Measurements from ENCODE around the gene MYOZ2.
"Not testable (repeated sequence)": the region's sequence is repeated elsewhere in the genome, so short reads cannot be mapped to it uniquely, and the experiment has no call there.

MYOZ2 gene

DNA sequence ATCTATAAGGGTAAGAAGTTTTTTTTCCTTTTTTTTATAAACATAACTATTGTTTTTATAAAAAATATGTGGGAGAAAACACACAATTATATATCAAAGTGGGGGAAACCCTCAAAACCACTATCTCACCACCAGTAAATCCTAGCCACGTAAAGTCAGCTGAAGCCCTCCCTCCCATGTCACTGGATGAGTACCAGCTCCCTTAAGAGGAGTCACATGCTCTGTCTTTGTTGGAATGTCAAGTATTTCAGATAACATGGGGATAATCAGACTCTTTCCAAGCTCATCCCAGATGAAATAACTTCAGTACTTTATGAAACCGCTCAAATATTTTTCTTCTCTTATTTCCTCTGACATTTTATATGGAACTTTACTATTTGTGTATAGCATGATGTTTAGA is 2.4 kb downstream of the MYOZ2 start:
- no peak for DNase-seq (ENCODE audit: low read depth)
- H3K4me3 ChIP-seq (ENCODE audit: low read depth, low read length): no peak overlapping the region
- TF ChIP-seq CTCF (IDR thresholded peaks at IDR 0.05; ENCODE audit: insufficient read depth, low read depth, low read length, missing control alignments): no peak

- TF ChIP-seq CTCF (IDR thresholded peaks at IDR 0.05; ENCODE audit: insufficient read depth, low read depth, low read length, missing control alignments): no peak
- H3K4me3 ChIP-seq (ENCODE audit: low read depth, low read length): no peak overlapping the region
- no peak for DNase-seq (ENCODE audit: low read depth)
Measured at GRCh38 chr4:119139311-119139710, 3.7 kb downstream of the MYOZ2 start.

DNA sequence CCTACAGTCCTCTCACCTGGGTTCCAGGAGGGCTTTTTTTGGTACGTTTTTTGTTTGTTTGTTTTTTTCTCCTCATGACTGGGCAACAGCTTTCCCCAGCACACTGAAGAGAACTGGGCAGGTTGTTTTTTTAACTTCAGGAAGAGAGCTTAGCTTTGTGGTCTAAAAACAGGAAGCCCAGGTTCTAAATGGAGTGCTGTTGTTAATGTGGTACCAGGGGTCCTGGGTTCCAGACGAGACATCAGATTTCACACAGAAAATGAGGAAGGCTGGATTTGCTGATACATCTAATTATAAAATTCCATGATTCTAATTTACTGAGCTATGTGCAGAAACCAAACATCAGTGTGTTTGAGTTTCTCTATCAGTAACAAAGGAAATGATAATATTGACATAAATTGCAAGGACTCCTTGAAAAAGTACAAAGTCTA is 4.2 kb downstream of the MYOZ2 start:
- peak; percentile 22 for DNase-seq (ENCODE audit: low read depth)
- H3K4me3 ChIP-seq (ENCODE audit: low read depth, low read length): no peak overlapping the region
- no peak for TF ChIP-seq CTCF (IDR thresholded peaks at IDR 0.05; ENCODE audit: insufficient read depth, low read depth, low read length, missing control alignments)

DNA sequence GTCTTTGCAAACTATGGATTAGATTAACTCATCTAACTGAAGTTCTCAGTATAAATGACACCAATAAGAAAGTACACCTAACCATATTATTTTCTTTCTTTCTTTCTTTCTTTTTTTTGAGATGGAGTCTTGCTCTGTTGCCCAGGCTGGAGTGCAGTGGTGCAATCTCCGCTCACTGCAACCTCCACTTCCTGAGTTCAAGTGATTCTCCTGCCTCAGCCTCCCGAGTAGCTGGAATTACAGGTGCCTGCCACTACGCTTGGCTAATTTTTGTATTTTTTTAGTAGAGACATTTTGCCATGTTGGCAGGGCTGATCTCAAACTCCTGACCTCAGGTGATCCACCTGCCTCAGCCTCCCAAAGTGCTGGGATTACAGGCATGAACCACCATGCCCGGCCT is 5.7 kb downstream of the MYOZ2 start:
- H3K4me3 ChIP-seq (ENCODE audit: low read depth, low read length); DNase-seq (ENCODE audit: low read depth): not testable (repeated sequence)

- DNase-seq (ENCODE audit: low read depth): no peak
- TF ChIP-seq CTCF (IDR thresholded peaks at IDR 0.05; ENCODE audit: insufficient read depth, low read depth, low read length, missing control alignments): no peak
- no peak overlapping the region for H3K4me3 ChIP-seq (ENCODE audit: low read depth, low read length)
Measured at GRCh38 chr4:119142833-119143232, 7.2 kb downstream of the MYOZ2 start.

- not testable (repeated sequence) for H3K4me3 ChIP-seq (ENCODE audit: low read depth, low read length); DNase-seq (ENCODE audit: low read depth)
Measured at GRCh38 chr4:119143341-119143740, 7.7 kb downstream of the MYOZ2 start.

GRCh38 chr4:119149110-119149509 is 13.5 kb downstream of the MYOZ2 start:
- no peak overlapping the region for H3K4me3 ChIP-seq (ENCODE audit: low read depth, low read length)
- no peak for DNase-seq (ENCODE audit: low read depth)
- no peak for TF ChIP-seq CTCF (IDR thresholded peaks at IDR 0.05; ENCODE audit: insufficient read depth, low read depth, low read length, missing control alignments)

DNA sequence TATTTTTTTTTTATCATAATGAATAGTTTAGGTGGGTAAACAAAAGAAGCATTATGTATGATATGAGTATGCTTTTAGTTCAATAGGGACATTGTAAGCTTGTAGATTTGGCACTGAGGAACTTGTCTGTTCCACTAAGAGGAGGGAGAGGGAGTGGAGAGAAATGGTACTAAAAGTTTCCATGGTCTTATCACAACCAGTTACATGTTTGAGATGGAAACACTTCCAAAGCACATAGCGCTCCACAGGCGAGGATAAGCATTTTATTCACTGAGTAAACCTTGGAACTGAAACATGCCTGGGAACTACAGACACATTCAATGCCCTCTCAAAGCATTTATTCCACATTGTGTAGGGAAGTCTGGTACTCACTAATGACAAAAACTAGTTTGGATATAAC is 15.5 kb downstream of the MYOZ2 start:
- H3K4me3 ChIP-seq (ENCODE audit: low read depth, low read length): no peak overlapping the region
- TF ChIP-seq CTCF (IDR thresholded peaks at IDR 0.05; ENCODE audit: insufficient read depth, low read depth, low read length, missing control alignments): no peak
- no peak for DNase-seq (ENCODE audit: low read depth)
